HT1080 (cell line): ENCODE measurements around the gene OBSCN. TPM values are rescaled to one million over a fixed set of nuclear protein-coding genes. Genes with fewer than 3 reads are reported as not detected.

Experiments used
- DNase-seq: peaks from one replicate; pipeline ENCODE4 v3.0.0-alpha.2; 2015; ENCODE audit warnings: low read depth
- total RNA-seq: library from RNA; depleted of rRNA; stranded (reverse); fragments of >200 nt; shearing (Covaris generic); gene quantifications from 2 replicates; pipeline ENCODE4 v1.2.3, GENCODE V29; 2014

The OBSCN gene
- total RNA-seq, 1 experiment from 2014 or later, result 0.66 TPM

- DNase-seq, result no peak
These were observed 201.3 kb downstream of the OBSCN start for GRCh38 chr1:228408869-228409805.

- DNase-seq, result peak; percentile 23
These were observed 202.2 kb downstream of the OBSCN start for GRCh38 chr1:228410015-228410414.

GRCh38 chr1:228410671-228411070 is 202.8 kb downstream of the OBSCN start:
- no peak for DNase-seq

- no peak for DNase-seq
These were observed 203.3 kb downstream of the OBSCN start for GRCh38 chr1:228411121-228411520.

GRCh38 chr1:228411548-228412430 is 203.9 kb downstream of the OBSCN start:
- no peak for DNase-seq

GRCh38 chr1:228413241-228414010 is 205.6 kb downstream of the OBSCN start:
- no peak for DNase-seq

- DNase-seq, result no peak
These were observed 206.8 kb downstream of the OBSCN start for GRCh38 chr1:228414511-228415211.

- no peak for DNase-seq
These were observed 207.4 kb downstream of the OBSCN start for GRCh38 chr1:228415221-228415620.

GRCh38 chr1:228415853-228416216 is 208.0 kb downstream of the OBSCN start:
- no peak for DNase-seq

- DNase-seq, result no peak
These were observed 208.5 kb downstream of the OBSCN start, which contains the start of gene TRIM17 for GRCh38 chr1:228416217-228416933. Gene TRIM17, minus strand, starts transcription at chr1:228416861. Its CDS starts 1,789 bp downstream, at chr1:228415072.

GRCh38 chr1:228417061-228417460 is 209.2 kb downstream of the OBSCN start:
- DNase-seq, result no peak

- DNase-seq, result peak; percentile 20
These were observed 209.8 kb downstream of the OBSCN start for GRCh38 chr1:228417483-228418203.

- DNase-seq, result peak; percentile 27
These were observed 213.4 kb downstream of the OBSCN start for GRCh38 chr1:228420968-228421826.

- no peak for DNase-seq
These were observed 215.7 kb downstream of the OBSCN start for GRCh38 chr1:228423404-228424053.

- DNase-seq, result no peak
These were observed 217.1 kb downstream of the OBSCN start for GRCh38 chr1:228424685-228425660.

- no peak for DNase-seq
These were observed 218.8 kb downstream of the OBSCN start for GRCh38 chr1:228426518-228427175.
